ENCODE measurements around the gene UROD. TPM values are rescaled to one million over a fixed set of nuclear protein-coding genes. Genes with fewer than 3 reads are reported as not detected.

The UROD gene
- total RNA-seq, 1 donor from 2014 or later, result 96.1 TPM

- Histone ChIP-seq H4K20me1 (ENCODE audit: insufficient read depth, low read length) (no peaks in the 10 kb centered on the region), H3K79me2 (ENCODE audit: insufficient read depth, low read length) (no peaks in the 10 kb centered on the region), H3K9me3 (ENCODE audit: insufficient read depth, low read depth, low read length) (no peaks in the 10 kb centered on the region), H3K9ac (ENCODE audit: low read length) (no peak overlapping the region), H3K36me3 (ENCODE audit: insufficient read depth, low read length) (no peaks in the 10 kb centered on the region), H3K4me2 (ENCODE audit: low read length) (no peak overlapping the region), H2AFZ (ENCODE audit: low read depth, low read length) (no peak overlapping the region), H3K27me3 (ENCODE audit: insufficient read depth, low read length) (no peaks in the 10 kb centered on the region), H3K4me1 (ENCODE audit: insufficient read depth, low read length) (no peaks in the 10 kb centered on the region), H3K4me3 (ENCODE audit: insufficient read depth, low read depth, low read length) (no peak overlapping the region), H3K27ac (ENCODE audit: low read depth, low read length) (no peak overlapping the region)
- H3K9me3 Mint-ChIP-seq (ENCODE audit: unreplicated experiment), result no peaks in the 10 kb centered on the region
- H3K36me3 Mint-ChIP-seq (ENCODE audit: low read depth, unreplicated experiment), result no peaks in the 10 kb centered on the region
- TF ChIP-seq CTCF (IDR thresholded peaks at IDR 0.05; ENCODE audit: insufficient read depth, low read depth, low read length) (no peak), EZH2 (IDR thresholded peaks at IDR 0.05; ENCODE audit: insufficient read depth, low read length) (no peak)
- peaks cover 3% of the 10 kb centered on the region for H3K4me1 Mint-ChIP-seq (ENCODE audit: low read depth, unreplicated experiment)
- H3K27me3 Mint-ChIP-seq (ENCODE audit: low read depth, unreplicated experiment), result no peaks in the 10 kb centered on the region
- H3K27ac Mint-ChIP-seq (ENCODE audit: unreplicated experiment), result no peak overlapping the region
- FAIRE-seq, result no peak
- no peak for DNase-seq (ENCODE audit: low read depth)
- H3K4me3 Mint-ChIP-seq (ENCODE audit: unreplicated experiment), result no peak overlapping the region
Measured at GRCh38 chr1:45038661-45039364, 26.8 kb downstream of the UROD start.

GRCh38 chr1:45040297-45040696 lies 28.2 kb downstream of the UROD start:
- peaks cover 3% of the 10 kb centered on the region for H3K4me1 Mint-ChIP-seq (ENCODE audit: low read depth, unreplicated experiment)
- H3K27me3 ChIP-seq (ENCODE audit: insufficient read depth, low read length), result no peaks in the 10 kb centered on the region
- H3K27ac ChIP-seq (ENCODE audit: low read depth, low read length), result no peak overlapping the region
- TF ChIP-seq EZH2 (IDR thresholded peaks at IDR 0.05; ENCODE audit: insufficient read depth, low read length) (no peak), CTCF (IDR thresholded peaks at IDR 0.05; ENCODE audit: insufficient read depth, low read depth, low read length) (no peak)
- H2AFZ ChIP-seq (ENCODE audit: low read depth, low read length), result no peak overlapping the region
- H3K27me3 Mint-ChIP-seq (ENCODE audit: low read depth, unreplicated experiment), result no peaks in the 10 kb centered on the region
- H3K4me2 ChIP-seq (ENCODE audit: low read length), result no peak overlapping the region
- H3K36me3 ChIP-seq (ENCODE audit: insufficient read depth, low read length), result no peaks in the 10 kb centered on the region
- H3K9me3 Mint-ChIP-seq (ENCODE audit: unreplicated experiment), result no peaks in the 10 kb centered on the region
- no peaks in the 10 kb centered on the region for H3K4me1 ChIP-seq (ENCODE audit: insufficient read depth, low read length)
- H3K9ac ChIP-seq (ENCODE audit: low read length), result no peak overlapping the region
- H3K27ac Mint-ChIP-seq (ENCODE audit: unreplicated experiment), result no peak overlapping the region
- H3K36me3 Mint-ChIP-seq (ENCODE audit: low read depth, unreplicated experiment), result no peaks in the 10 kb centered on the region
- H3K9me3 ChIP-seq (ENCODE audit: insufficient read depth, low read depth, low read length), result no peaks in the 10 kb centered on the region
- FAIRE-seq, result no peak
- H4K20me1 ChIP-seq (ENCODE audit: insufficient read depth, low read length), result no peaks in the 10 kb centered on the region
- H3K4me3 ChIP-seq (ENCODE audit: insufficient read depth, low read depth, low read length), result no peak overlapping the region
- H3K4me3 Mint-ChIP-seq (ENCODE audit: unreplicated experiment), result no peak overlapping the region
- H3K79me2 ChIP-seq (ENCODE audit: insufficient read depth, low read length), result no peaks in the 10 kb centered on the region
- DNase-seq (ENCODE audit: low read depth), result no peak

DNA sequence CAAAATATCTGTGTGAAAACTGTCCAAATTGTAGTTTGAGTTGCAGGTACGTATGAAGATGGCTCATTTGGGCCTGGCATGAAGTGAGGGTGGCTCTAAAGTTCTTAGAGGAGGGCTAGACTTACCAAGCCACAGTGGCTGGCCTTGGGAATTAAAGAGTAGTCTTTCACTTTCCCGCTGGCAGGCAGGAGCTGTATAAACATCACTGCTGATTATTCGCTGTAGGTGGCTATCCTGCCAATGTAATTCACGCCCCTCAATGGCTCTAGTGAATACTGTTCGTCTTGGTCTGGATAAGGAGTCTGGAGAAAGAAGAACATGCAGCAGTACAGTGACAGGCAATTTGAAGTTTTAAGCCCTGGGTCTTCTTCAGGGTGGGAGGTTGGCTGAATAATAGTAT lies 31.0 kb downstream of the UROD start:
- Histone ChIP-seq H3K4me2 (ENCODE audit: low read length) (no peak overlapping the region), H3K9ac (ENCODE audit: low read length) (no peak overlapping the region), H3K27ac (ENCODE audit: low read depth, low read length) (no peak overlapping the region), H3K4me1 (ENCODE audit: insufficient read depth, low read length) (no peaks in the 10 kb centered on the region), H3K79me2 (ENCODE audit: insufficient read depth, low read length) (no peaks in the 10 kb centered on the region), H3K9me3 (ENCODE audit: insufficient read depth, low read depth, low read length) (no peaks in the 10 kb centered on the region), H3K36me3 (ENCODE audit: insufficient read depth, low read length) (no peaks in the 10 kb centered on the region), H4K20me1 (ENCODE audit: insufficient read depth, low read length) (no peaks in the 10 kb centered on the region), H3K4me3 (ENCODE audit: insufficient read depth, low read depth, low read length) (no peak overlapping the region), H2AFZ (ENCODE audit: low read depth, low read length) (no peak overlapping the region), H3K27me3 (ENCODE audit: insufficient read depth, low read length) (no peaks in the 10 kb centered on the region)
- Mint-ChIP-seq H3K27me3 (ENCODE audit: low read depth, unreplicated experiment) (no peaks in the 10 kb centered on the region), H3K4me1 (ENCODE audit: low read depth, unreplicated experiment) (no peaks in the 10 kb centered on the region), H3K9me3 (ENCODE audit: unreplicated experiment) (no peaks in the 10 kb centered on the region), H3K36me3 (ENCODE audit: low read depth, unreplicated experiment) (no peaks in the 10 kb centered on the region), H3K4me3 (ENCODE audit: unreplicated experiment) (no peak overlapping the region), H3K27ac (ENCODE audit: unreplicated experiment) (no peak overlapping the region)
- DNase-seq (ENCODE audit: low read depth), result no peak
- no peak for FAIRE-seq
- TF ChIP-seq EZH2 (IDR thresholded peaks at IDR 0.05; ENCODE audit: insufficient read depth, low read length) (no peak), CTCF (IDR thresholded peaks at IDR 0.05; ENCODE audit: insufficient read depth, low read depth, low read length) (no peak)
